LNCaP clone FGC (cell line): ENCODE data around the gene RTCB.

Experiments used
- DNase-seq: peaks from one replicate; pipeline ENCODE4 v3.0.0-alpha.2; 2011; ENCODE audit warnings: low read depth
- H3K4me3 ChIP-seq: 2 replicates; pipeline ENCODE4 v1.5.1; 2011; ENCODE audit warnings: mild to moderate bottlenecking, low read depth, low read length, control low read depth
- TF ChIP-seq, protein P1 (sequence below): IDR thresholded peaks from 2 replicates; pipeline ENCODE4 v1.5.1; 2012; ENCODE audit warnings: mild to moderate bottlenecking; ENCODE audit not compliant: control insufficient read depth, insufficient read depth; ENCODE audit errors: extremely low read depth

The RTCB gene

DNA sequence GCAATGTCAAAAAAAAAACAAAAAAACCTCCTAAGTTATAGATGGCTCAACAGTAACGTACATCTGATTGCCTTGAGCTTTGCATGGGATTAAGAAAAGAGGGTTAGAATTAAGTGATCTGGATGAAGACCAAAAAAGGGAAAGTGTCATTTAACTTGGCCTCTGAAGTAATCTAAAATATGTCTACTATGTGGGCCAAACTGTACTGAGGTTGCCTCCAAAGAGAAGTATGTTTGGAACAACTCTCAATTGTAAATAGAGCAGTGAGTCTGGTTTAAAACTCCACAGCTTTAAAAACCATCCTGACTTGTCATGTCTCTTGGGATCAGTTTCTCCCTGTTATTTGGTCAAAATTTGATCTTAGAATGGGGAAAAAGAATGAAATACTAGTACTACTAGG lies 11.6 kb upstream of the RTCB start:
- no peak overlapping the region for H3K4me3 ChIP-seq
- TF ChIP-seq, protein P1, sequence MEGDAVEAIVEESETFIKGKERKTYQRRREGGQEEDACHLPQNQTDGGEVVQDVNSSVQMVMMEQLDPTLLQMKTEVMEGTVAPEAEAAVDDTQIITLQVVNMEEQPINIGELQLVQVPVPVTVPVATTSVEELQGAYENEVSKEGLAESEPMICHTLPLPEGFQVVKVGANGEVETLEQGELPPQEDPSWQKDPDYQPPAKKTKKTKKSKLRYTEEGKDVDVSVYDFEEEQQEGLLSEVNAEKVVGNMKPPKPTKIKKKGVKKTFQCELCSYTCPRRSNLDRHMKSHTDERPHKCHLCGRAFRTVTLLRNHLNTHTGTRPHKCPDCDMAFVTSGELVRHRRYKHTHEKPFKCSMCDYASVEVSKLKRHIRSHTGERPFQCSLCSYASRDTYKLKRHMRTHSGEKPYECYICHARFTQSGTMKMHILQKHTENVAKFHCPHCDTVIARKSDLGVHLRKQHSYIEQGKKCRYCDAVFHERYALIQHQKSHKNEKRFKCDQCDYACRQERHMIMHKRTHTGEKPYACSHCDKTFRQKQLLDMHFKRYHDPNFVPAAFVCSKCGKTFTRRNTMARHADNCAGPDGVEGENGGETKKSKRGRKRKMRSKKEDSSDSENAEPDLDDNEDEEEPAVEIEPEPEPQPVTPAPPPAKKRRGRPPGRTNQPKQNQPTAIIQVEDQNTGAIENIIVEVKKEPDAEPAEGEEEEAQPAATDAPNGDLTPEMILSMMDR = no peak
- no peak for DNase-seq

- DNase-seq = no peak
- TF ChIP-seq, protein P1 = no peak
- H3K4me3 ChIP-seq = no peak overlapping the region
These were observed 10.0 kb upstream of the RTCB start for GRCh38 chr22:32422062-32422461.

- no peak overlapping the region for H3K4me3 ChIP-seq
- no peak for DNase-seq
- TF ChIP-seq, protein P1 = no peak
These were observed 9.4 kb upstream of the RTCB start for GRCh38 chr22:32421484-32421883.

DNA sequence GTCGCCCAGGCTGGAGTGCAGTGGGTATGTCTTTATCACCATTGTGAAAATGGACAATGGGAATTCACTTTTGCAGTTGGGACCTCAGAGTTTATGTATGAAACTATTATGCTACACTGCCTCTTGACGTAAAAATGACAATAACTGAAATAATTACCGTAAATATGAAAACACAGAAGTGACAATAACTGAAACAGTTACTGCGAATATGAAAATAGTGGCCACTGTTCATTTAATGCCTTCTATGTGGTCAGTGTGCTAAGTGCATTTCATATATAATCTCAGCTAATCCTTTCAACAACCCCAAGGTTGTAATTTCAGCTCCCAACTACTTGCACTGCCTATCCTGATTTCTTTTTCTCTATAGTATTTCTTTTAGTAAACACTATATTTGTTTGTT lies 5.9 kb upstream of the RTCB start:
- H3K4me3 ChIP-seq = no peak overlapping the region
- DNase-seq = no peak
- TF ChIP-seq, protein P1 = no peak

GRCh38 chr22:32416556-32417085 lies 4.6 kb upstream of the RTCB start:
- TF ChIP-seq, protein P1 = no peak
- H3K4me3 ChIP-seq = no peak overlapping the region
- no peak for DNase-seq

DNA sequence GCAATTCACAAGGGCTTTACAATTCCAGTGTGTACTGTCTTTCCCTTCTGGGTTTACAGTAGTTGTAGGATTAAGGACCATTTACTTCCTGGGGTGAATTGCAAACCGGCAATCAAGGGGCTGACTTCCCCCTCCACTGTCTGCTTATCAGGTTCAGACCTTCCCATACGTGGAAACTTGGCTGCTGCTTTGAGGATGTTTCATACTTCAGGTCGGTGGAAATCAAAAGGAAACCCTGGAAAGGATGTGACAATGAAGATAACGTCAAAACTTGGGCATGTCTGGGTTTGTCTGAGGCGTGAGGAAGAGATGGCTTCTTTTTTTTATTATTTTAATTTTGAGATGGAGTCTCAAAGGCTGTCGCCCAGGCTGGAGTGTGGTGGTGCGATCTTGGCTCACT lies 2.1 kb upstream of the RTCB start:
- H3K4me3 ChIP-seq = no peak overlapping the region
- DNase-seq = no peak
- TF ChIP-seq, protein P1 = no peak

- H3K4me3 ChIP-seq = no peak overlapping the region
- TF ChIP-seq, protein P1 = peak; percentile 43
- DNase-seq = no peak
These were observed 1.7 kb upstream of the RTCB start for GRCh38 chr22:32413719-32414118.
